Endodermal cell (in vitro differentiated cells): ENCODE data around the gene COPS7B. TPM values are rescaled to one million over a fixed set of nuclear protein-coding genes. Genes with fewer than 3 reads are reported as not detected.

Experiments
- DNase-seq: peaks from one replicate; pipeline ENCODE4 v3.0.0-alpha.2; 2017
- H3K27ac ChIP-seq: 2 replicates; pipeline ENCODE4 v1.5.1; 2013; ENCODE audit warnings: mild to moderate bottlenecking, low read depth, low read length, moderate library complexity
- H3K27me3 ChIP-seq: 2 replicates; pipeline ENCODE4 v1.6.1; 2013; ENCODE audit warnings: mild to moderate bottlenecking, low read length, moderate library complexity; ENCODE audit not compliant: insufficient read depth, control insufficient read depth, poor library complexity, severe bottlenecking
- H3K36me3 ChIP-seq: 2 replicates; pipeline ENCODE4 v1.7.0; 2013; ENCODE audit warnings: mild to moderate bottlenecking, low read length, moderate library complexity; ENCODE audit not compliant: control insufficient read depth, insufficient read depth
- H3K4me1 ChIP-seq: one replicate; pipeline ENCODE4 v1.7.0; 2013; ENCODE audit warnings: low read length; ENCODE audit not compliant: control insufficient read depth, insufficient read depth
- H3K4me3 ChIP-seq: 2 replicates; pipeline ENCODE4 v1.5.1; 2013; ENCODE audit warnings: mild to moderate bottlenecking, low read length, moderate library complexity
- H3K9ac ChIP-seq: 2 replicates; pipeline ENCODE4 v1.6.1; 2013; ENCODE audit warnings: mild to moderate bottlenecking, low read length, moderate library complexity; ENCODE audit not compliant: poor library complexity, severe bottlenecking; ENCODE audit errors: extremely low read depth
- H3K9me3 ChIP-seq: 2 replicates; pipeline ENCODE4 v1.6.1; 2013; ENCODE audit warnings: mild to moderate bottlenecking, low read length, moderate library complexity; ENCODE audit not compliant: control insufficient read depth
- H3K27ac Mint-ChIP-seq: 2 replicates; pipeline ENCODE4 v1.8.0; 2020; ENCODE audit warnings: mixed read lengths
- H3K27me3 Mint-ChIP-seq: 2 replicates; pipeline ENCODE4 v1.8.0; 2021; ENCODE audit warnings: mild to moderate bottlenecking, mixed read lengths; ENCODE audit not compliant: insufficient read depth
- H3K36me3 Mint-ChIP-seq: 2 replicates; pipeline ENCODE4 v1.8.0; 2020; ENCODE audit warnings: low read depth, mixed read lengths
- H3K4me1 Mint-ChIP-seq: 2 replicates; pipeline ENCODE4 v1.8.0; 2020; ENCODE audit warnings: mixed read lengths
- H3K4me3 Mint-ChIP-seq: 2 replicates; pipeline ENCODE4 v1.8.0; 2020; ENCODE audit warnings: mild to moderate bottlenecking, moderate library complexity, mixed read lengths
- H3K9me3 Mint-ChIP-seq: 2 replicates; pipeline ENCODE4 v1.8.0; 2020; ENCODE audit warnings: mild to moderate bottlenecking, mixed read lengths
- CTCF ChIP-seq: fragments of 200-600 bp; sonication (generic); conservative IDR thresholded peaks from 2 replicates; pipeline ENCODE4 v1.5.0; 2021; ENCODE audit warnings: antibody characterized with exemption, mild to moderate bottlenecking
- WGBS, 2 experiments: methylation state at CpG; one replicate each; pipeline versions ENCODE4 v1.1.5 to v1.1.7; 2013; ENCODE audit warnings: missing lambda C conversion rate in 2 of 2, mixed read lengths in 1 of 2; ENCODE audit not compliant: insufficient coverage in 1 of 2, insufficient read length in 1 of 2; 5-methylcytosine and 5-hydroxymethylcytosine counted together
- total RNA-seq, 2 donors: library from RNA; stranded (reverse); fragmentation: NEBNext Ultra II Directional in 1 of 2; extraction: Animal tissue kit (Norgen Biotek cat#: 25700) in 1 of 2; gene quantifications; 2 replicates in 1 of 2; 3 replicates in 1 of 2; pipeline ENCODE4 v1.2.1, GENCODE V29; 2021

The COPS7B gene
- total RNA-seq, 2 donors from 2014 or later = 55.0 to 67.1 TPM

GRCh38 chr2:231786917-231787292, 660 bp downstream of the COPS7B start:
- Histone ChIP-seq H3K4me3 (peak overlapping the region; percentile 84), H3K9ac (peak overlapping the region; percentile 73), H3K27me3 (no peaks in the 10 kb centered on the region), H3K27ac (no peak overlapping the region), H3K4me1 (peaks cover 9% of the 10 kb centered on the region), H3K9me3 (no peaks in the 10 kb centered on the region), H3K36me3 (peaks cover 28% of the 10 kb centered on the region)
- Mint-ChIP-seq H3K36me3 (peaks cover 18% of the 10 kb centered on the region), H3K4me3 (peak overlapping the region; percentile 84), H3K27ac (peak overlapping the region; percentile 77), H3K27me3 (no peaks in the 10 kb centered on the region), H3K4me1 (peaks cover 28% of the 10 kb centered on the region), H3K9me3 (no peaks in the 10 kb centered on the region)
- 14% methylated on average over 11 of the region's 11 CpGs for WGBS, 2 experiments
- DNase-seq = no peak
- TF ChIP-seq CTCF = no peak

GRCh38 chr2:231791107-231791506, 4.9 kb downstream of the COPS7B start:
- Histone ChIP-seq H3K4me1 (peaks cover 9% of the 10 kb centered on the region), H3K27ac (no peak overlapping the region), H3K9ac (no peak overlapping the region), H3K36me3 (peaks cover 59% of the 10 kb centered on the region), H3K27me3 (no peaks in the 10 kb centered on the region), H3K9me3 (no peaks in the 10 kb centered on the region), H3K4me3 (no peak overlapping the region)
- H3K9me3 Mint-ChIP-seq = no peaks in the 10 kb centered on the region
- H3K27ac Mint-ChIP-seq = peak overlapping the region; percentile 31
- no peaks in the 10 kb centered on the region for H3K27me3 Mint-ChIP-seq
- H3K36me3 Mint-ChIP-seq = peaks cover 37% of the 10 kb centered on the region
- peaks cover 9% of the 10 kb centered on the region for H3K4me1 Mint-ChIP-seq
- WGBS, 2 experiments = 88 to 100% methylated on average over 2 to 3 of the region's 3 CpGs
- H3K4me3 Mint-ChIP-seq = no peak overlapping the region
- TF ChIP-seq CTCF = no peak
- no peak for DNase-seq

GRCh38 chr2:231794383-231794782, 8.1 kb downstream of the COPS7B start:
- Mint-ChIP-seq H3K9me3 (no peaks in the 10 kb centered on the region), H3K36me3 (peaks cover 56% of the 10 kb centered on the region), H3K27ac (no peak overlapping the region), H3K4me1 (no peaks in the 10 kb centered on the region), H3K4me3 (no peak overlapping the region), H3K27me3 (no peaks in the 10 kb centered on the region)
- no peak overlapping the region for H3K9ac ChIP-seq
- H3K4me1 ChIP-seq = no peaks in the 10 kb centered on the region
- H3K9me3 ChIP-seq = no peaks in the 10 kb centered on the region
- DNase-seq = no peak
- H3K27ac ChIP-seq = no peak overlapping the region
- 90 to 97% methylated on average over 1 to 3 of the region's 3 CpGs for WGBS, 2 experiments
- peaks cover 70% of the 10 kb centered on the region for H3K36me3 ChIP-seq
- H3K4me3 ChIP-seq = no peak overlapping the region
- no peak for TF ChIP-seq CTCF
- H3K27me3 ChIP-seq = no peaks in the 10 kb centered on the region
